NCI-H1092 (cell line): ENCODE measurements around the gene NIM1K.
A peak's percentile ranks its signal among the peaks of the same experiment; 100 is the strongest.
"Not testable (repeated sequence)": the region's sequence is repeated elsewhere in the genome, so short reads cannot be mapped to it uniquely, and the experiment has no call there.

Experiments used
- DNase-seq: peaks from one replicate; lab custom pipeline; 2025; lab: John Stamatoyannopoulos, UW

The NIM1K gene

GRCh38 chr5:43281840-43282658, 90.0 kb downstream of the NIM1K start:
- DNase-seq, result no peak

DNA sequence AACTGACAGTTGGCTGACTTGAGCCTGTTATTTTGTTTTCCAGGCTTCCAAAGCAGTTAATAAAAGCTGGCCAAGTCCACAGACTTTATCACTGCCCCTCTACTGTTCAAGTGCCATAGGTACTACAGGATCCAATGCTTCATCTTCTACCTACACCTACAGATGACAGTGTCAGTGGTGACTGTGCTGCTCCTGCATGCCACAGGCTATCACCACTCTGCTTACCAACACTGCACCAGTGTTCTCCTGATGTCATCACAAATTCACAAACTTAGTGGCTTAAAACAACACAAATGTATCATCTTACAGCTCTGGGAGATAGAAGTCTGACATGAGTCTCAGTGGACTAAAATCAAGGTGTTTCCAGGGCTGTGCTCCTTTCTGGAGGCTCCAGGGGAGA, 94.6 kb downstream of the NIM1K start:
- no peak for DNase-seq

GRCh38 chr5:43287493-43287892, 95.5 kb downstream of the NIM1K start:
- no peak for DNase-seq

- no peak for DNase-seq
These were observed 96.3 kb downstream of the NIM1K start for GRCh38 chr5:43288269-43288831.

DNA sequence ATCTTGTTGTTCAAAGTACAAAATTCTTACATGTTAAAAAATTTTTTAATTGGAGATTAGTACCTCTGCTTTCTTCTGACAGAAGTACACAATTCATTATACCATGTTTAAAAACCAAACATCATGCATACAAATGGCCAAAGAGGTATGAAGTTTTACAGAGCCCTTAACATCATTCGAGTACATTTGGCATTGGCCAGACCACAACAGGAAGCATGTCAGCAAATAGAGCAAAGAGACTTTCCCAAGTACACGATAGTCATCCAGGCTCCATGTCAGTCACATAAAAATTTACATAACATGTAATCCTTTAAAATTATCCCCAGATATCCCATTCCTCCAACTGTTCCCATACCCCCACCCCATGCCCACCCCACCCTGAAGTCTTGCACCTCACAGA, 98.7 kb downstream of the NIM1K start:
- no peak for DNase-seq

DNA sequence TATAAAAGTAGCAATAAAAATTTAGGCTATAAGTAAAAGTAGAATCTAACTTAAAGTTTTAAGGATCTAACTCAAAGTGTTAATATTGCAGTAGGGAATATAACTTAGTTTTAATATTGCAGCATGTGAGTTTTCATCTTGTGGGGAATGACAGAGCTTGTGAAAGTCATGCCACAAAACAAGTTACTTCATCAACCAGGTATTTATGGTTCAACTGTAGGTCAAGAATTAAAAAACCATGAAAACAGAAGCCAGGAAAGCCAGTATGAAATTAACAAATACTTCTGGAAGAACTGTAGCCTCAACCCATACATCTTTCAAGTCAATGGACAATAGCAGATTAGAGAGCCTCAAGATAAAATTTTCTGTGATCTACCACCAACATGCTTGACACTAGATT, 102.2 kb downstream of the NIM1K start:
- DNase-seq, result no peak

DNA sequence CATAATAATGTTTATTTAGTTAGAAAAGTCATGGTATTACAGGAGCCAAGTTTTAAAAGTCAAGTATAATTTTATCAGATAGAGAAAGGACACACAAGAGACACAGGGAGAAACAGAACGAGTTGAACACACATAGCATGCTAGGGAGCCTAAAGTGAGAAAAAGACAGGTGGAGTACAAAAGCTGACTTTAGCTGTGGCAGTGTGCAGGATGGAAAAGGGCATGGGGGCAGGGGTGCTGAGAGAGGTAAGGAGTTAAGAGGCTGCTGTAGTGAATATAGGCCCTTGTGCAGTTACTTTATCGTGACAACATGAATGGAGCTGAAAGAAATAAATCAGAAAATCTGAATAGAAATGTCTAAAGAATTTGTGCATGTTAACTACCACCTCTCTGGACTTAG, 103.2 kb downstream of the NIM1K start:
- DNase-seq, result no peak

GRCh38 chr5:43296835-43297234, 104.8 kb downstream of the NIM1K start:
- no peak for DNase-seq

DNA sequence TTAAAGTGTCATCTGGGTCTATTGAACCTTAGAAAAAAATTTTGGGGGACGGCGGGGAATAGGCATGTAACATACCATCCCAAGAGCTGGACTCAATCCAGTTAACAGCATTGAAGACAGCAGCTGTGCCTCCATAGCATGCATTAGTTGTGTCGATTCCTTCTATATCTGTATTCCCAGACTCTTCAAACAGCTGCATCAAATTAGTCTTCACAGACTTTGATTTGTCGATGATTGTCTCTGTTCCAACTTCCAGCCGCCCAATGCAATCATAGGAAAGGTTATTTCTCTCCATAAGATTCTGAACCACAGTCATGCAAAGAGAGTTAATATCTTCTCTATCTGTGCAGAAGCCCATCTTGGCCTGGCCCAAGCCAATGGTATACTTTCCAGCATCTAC, 106.4 kb downstream of the NIM1K start:
- DNase-seq, result no peak

DNA sequence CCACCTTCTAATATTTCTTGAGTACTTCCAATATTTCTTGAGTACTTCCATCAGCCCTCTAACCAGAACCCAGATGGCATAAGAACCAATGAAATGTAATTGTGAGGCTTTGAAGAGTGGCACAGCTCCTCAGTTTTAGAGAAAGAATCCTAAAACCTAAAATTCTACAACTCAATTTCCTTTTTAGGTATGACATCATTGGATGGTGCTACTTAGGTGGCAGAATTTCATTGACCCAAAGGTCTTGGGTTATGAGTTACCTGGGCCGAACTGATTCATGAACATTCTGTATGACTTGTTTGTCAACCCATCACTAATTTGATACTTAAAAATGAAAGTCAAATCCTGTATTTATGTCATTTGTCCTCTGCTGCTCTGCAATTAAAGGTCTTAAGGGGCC, 108.1 kb downstream of the NIM1K start:
- DNase-seq, result no peak

DNA sequence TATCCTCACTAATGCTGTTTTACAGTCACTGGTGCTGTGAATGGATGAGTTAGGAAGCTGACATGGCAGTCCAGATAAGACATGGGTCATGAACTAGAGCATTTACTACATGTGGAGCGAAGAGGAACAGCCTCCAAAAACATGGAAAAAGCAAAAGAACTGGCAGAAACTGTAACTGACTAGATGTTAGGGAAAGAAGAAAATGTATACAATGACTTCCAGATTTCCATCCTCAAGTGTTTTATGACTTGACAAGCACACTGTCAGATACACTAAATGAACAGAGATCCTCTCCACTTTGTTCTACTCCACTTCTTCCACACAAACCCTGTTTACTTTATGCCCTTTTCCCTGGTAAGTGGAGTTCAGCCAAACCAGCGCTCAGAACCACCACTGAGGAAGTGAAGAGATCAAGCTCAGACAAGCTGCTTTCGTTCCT, 109.6 kb downstream of the NIM1K start:
- DNase-seq, result no peak

DNA sequence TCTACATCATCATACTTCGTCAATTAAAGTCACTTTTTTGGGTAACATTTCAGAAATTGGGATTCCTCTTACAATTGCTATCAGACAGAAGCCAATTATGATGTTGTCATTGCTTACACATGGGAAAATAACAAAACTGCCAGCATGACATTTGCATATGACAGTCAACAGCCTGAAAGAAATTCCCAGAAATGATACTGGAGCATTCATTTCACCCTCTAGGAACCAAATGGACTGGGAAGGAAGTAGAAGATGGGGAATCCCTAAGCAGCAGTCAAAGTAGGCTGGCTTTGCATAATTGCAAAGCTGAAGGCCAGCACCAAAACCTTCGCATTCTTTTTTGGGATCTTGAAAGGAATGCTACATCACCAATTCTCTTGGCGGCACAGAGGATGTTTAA, 110.5 kb downstream of the NIM1K start:
- no peak for DNase-seq

GRCh38 chr5:43303242-43303641, 111.2 kb downstream of the NIM1K start:
- no peak for DNase-seq

DNA sequence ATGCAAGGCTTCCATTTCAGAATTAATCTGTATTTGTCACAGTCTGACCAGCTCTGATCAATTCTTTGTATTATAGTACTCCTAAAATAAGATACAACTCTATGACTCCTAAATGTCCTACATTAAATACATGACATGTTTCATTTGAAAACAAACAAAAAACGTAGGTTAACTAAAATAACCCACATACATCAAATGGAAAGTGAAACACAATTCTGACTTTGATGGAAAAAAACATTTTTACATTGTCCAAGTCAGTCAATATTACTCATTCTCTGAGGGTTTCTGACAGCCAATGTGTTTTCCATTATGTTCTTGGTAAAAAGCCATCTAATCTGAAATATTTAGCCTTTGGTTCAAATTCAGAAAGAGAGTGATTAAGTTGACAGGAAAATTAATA, 112.5 kb downstream of the NIM1K start:
- no peak for DNase-seq

GRCh38 chr5:43305948-43306565, 114.0 kb downstream of the NIM1K start:
- DNase-seq, result peak; percentile 7

DNA sequence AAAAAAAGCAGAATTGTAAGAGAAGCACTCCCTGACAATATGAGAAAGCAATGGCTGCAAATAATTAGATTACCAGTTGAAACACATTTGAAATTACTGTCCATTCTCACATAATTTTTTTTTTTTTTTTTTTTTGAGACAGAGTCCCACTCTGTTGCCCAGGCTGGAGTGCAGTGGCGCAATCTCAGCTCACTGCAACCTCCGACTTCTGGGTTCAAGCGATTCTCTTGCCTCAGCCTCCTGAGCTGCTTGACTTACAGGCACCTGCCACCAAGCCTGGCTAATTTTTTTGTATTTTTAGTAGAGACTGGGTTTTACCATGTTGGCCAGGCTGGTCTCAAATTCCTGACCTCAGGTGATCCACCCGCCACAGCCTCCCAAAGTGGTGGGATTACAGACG, 114.9 kb downstream of the NIM1K start:
- DNase-seq, result not testable (repeated sequence)

DNA sequence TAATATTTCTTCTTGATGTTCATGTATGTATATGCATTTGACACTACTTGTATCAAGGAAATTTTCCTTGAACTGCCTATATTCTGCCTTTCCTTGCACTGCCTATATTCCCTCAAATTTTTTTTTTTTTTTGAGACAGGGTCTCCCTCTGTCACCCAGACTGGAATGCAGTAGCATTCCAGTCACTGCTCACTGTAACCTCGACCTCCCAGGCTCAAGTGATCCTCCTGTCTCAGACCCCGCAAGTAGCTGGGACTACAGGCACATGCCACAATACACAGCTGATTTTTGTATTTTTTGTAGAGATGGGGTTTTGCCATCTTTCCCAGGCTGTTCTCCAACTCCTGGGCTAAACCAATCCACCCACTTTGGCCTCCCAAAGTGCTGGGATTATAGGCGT, 117.1 kb downstream of the NIM1K start:
- no peak for DNase-seq

GRCh38 chr5:43309637-43310036, 117.6 kb downstream of the NIM1K start:
- DNase-seq, result no peak

DNA sequence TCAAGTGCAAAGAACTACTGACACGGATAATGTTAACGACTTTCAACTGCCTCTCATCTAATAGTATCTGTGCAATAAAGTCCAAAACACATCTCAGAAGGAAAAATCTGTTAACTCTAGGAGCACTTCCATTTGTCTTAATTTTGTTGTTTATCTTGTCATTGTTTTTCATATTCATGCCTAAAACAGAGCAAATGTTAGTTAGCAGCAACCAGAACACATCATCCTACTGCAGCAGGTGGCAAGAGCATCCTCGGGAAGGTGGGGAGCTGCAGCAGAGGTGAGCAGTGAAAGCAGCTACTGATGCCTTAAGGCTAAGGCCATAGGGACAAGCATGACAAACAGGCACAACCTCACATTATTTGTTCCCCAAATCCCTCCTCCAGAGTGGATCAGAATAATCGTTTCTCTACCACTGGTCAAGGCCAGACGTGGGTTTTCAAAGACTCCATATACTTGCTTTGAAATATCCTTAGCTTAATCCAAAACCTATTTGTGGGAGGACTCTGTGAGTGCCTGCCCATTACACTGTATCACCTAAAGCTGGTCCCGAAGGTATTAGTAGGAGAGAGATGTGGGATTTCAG, 120.1 kb downstream of the NIM1K start:
- no peak for DNase-seq

GRCh38 chr5:43312699-43313034, 120.6 kb downstream of the NIM1K start:
- no peak for DNase-seq

DNA sequence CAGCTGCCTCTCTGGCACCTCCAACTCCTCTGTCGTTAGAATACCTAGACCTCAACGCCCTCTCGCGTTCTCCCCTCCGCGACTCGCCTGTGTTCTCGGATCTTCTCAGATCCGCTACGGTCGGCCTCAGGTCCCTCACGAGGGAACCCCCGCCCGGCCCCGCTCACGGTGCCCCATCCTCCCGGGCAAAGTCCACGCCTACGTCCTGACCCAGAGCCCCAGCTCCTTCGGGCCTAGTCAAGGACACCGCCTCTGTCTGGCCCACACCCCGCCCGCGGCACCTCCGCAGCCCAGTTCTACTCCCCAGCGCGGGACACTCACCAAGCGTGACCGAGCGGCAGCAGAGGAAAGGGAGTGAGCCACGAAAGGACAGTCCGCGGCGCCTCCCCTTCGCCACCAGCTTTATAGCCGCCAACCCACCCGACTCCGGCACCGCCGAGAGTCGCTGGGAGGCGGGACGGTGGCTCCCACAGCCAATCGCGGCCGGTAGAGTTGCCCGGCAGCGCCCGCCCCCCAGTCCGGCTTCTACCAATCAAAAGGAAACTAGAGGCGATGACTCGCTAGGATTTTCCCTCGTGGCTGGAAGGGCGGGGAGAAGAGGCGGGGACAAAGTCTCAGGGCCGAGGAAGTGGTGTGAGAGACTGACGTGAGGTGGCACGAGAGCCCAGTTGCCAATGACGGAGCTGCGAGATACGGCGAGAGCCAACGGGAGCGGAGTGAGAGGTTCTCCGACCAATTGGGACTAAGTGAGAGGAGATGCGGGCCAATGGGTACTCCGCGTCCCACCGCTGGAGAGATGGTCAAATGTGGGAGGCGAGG, 121.2 kb downstream of the NIM1K start, which contains the start of gene HMGCS1:
HMGCS1 (minus strand) TSS at position 378 of the 819 bp plus-strand sequence. CDS start 14,447 bp downstream, outside the sequence.
- DNase-seq, result peak; percentile 99

- peak; percentile 61 for DNase-seq
These were observed 121.9 kb downstream of the NIM1K start for GRCh38 chr5:43313854-43314457.
